GM18870 (cell line): ENCODE data around the gene NFKB1.
"Not testable (repeated sequence)": the region's sequence is repeated elsewhere in the genome, so short reads cannot be mapped to it uniquely, and the experiment has no call there.

Experiments used
- ATAC-seq: cut with Tn5 transposase; IDR thresholded peaks from one replicate; pipeline ENCODE4 v1.9.1; 2021; ENCODE audit warnings: moderate library complexity; ENCODE audit not compliant: unreplicated experiment

The NFKB1 gene

GRCh38 chr4:102560571-102561341 is 59.6 kb downstream of the NFKB1 start:
- no peak for ATAC-seq

- no peak for ATAC-seq
These were observed 61.8 kb downstream of the NFKB1 start for GRCh38 chr4:102563000-102563399.

GRCh38 chr4:102564399-102565059 is 63.4 kb downstream of the NFKB1 start:
- peak; percentile 80 for ATAC-seq

GRCh38 chr4:102565696-102566095 is 64.5 kb downstream of the NFKB1 start:
- ATAC-seq, result no peak

- ATAC-seq, result no peak
These were observed 65.3 kb downstream of the NFKB1 start for GRCh38 chr4:102566426-102566825.

GRCh38 chr4:102567427-102567826 is 66.3 kb downstream of the NFKB1 start:
- no peak for ATAC-seq

- no peak for ATAC-seq
These were observed 68.0 kb downstream of the NFKB1 start for GRCh38 chr4:102569200-102569599.

GRCh38 chr4:102570211-102570610 is 69.1 kb downstream of the NFKB1 start:
- not testable (repeated sequence) for ATAC-seq

GRCh38 chr4:102572452-102572851 is 71.3 kb downstream of the NFKB1 start:
- ATAC-seq, result no peak

- ATAC-seq, result peak; percentile 45
These were observed 73.2 kb downstream of the NFKB1 start for GRCh38 chr4:102574317-102574716.

GRCh38 chr4:102575369-102576129 is 74.4 kb downstream of the NFKB1 start:
- ATAC-seq, result no peak

GRCh38 chr4:102578270-102578669 is 77.1 kb downstream of the NFKB1 start:
- no peak for ATAC-seq

GRCh38 chr4:102578819-102579218 is 77.7 kb downstream of the NFKB1 start:
- no peak for ATAC-seq

GRCh38 chr4:102579794-102580462 is 78.8 kb downstream of the NFKB1 start:
- ATAC-seq, result peak; percentile 16

GRCh38 chr4:102580463-102580842 is 79.3 kb downstream of the NFKB1 start:
- peak; percentile 40 for ATAC-seq

- ATAC-seq, result no peak
These were observed 82.9 kb downstream of the NFKB1 start for GRCh38 chr4:102584091-102584490.

- no peak for ATAC-seq
These were observed 84.2 kb downstream of the NFKB1 start for GRCh38 chr4:102585329-102585728.

GRCh38 chr4:102586002-102586643 is 85.0 kb downstream of the NFKB1 start:
- ATAC-seq, result peak; percentile 48

- peak; percentile 30 for ATAC-seq
These were observed 85.5 kb downstream of the NFKB1 start for GRCh38 chr4:102586644-102587021.

- peak; percentile 42 for ATAC-seq
These were observed 88.6 kb downstream of the NFKB1 start for GRCh38 chr4:102589743-102590142.

- ATAC-seq, result no peak
These were observed 91.1 kb downstream of the NFKB1 start for GRCh38 chr4:102592256-102592655.
